Transverse colon (tissue), 4 donors: ENCODE measurements around the gene FBH1. TPM values are rescaled to one million over a fixed set of nuclear protein-coding genes. Genes with fewer than 3 reads are reported as not detected.
A peak's percentile ranks its signal among the peaks of the same experiment; 100 is the strongest.

Source experiments
- DNase-seq: peaks from one replicate; pipeline ENCODE4 v3.0.0-alpha.2; 2019
- H3K27ac ChIP-seq, 4 donors: fragments of 200-600 bp; sonication (generic); 2 replicates each; pipeline ENCODE4 v1.5.1; 2016 to 2018; ENCODE audit warnings: inconsistent platforms in 4 of 4
- H3K27me3 ChIP-seq: fragments of 200-600 bp; sonication (generic); 2 replicates; pipeline ENCODE4 v1.5.1; 2017; ENCODE audit warnings: inconsistent platforms
- H3K36me3 ChIP-seq, 4 donors: fragments of 200-600 bp; sonication (generic); 2 replicates each; pipeline ENCODE4 v1.5.1; 2017 to 2019; ENCODE audit warnings: inconsistent platforms in 4 of 4
- H3K4me1 ChIP-seq, 4 donors: fragments of 200-600 bp; sonication (generic); 2 replicates each; pipeline ENCODE4 v1.5.1; 2017 to 2020; ENCODE audit warnings: inconsistent platforms in 4 of 4
- H3K4me3 ChIP-seq, 4 donors: fragments of 200-600 bp; sonication (generic); 1 replicate in 1 of 4; 2 replicates in 3 of 4; pipeline versions ENCODE4 v1.5.1 to v1.6.1; 2017 to 2019; ENCODE audit warnings: inconsistent platforms in 4 of 4
- H3K9me3 ChIP-seq, 2 donors: fragments of 200-600 bp; sonication (generic); 2 replicates each; pipeline ENCODE4 v1.5.1; 2017 to 2019; ENCODE audit warnings: inconsistent platforms in 2 of 2
- EP300 ChIP-seq: sonication (generic); formaldehyde crosslinking; IDR thresholded peaks from one replicate; pipeline ENCODE4 v1.6.1; 2017; ENCODE audit warnings: antibody characterized with exemption, low read depth
- POLR2A ChIP-seq: fragments of 450-650 bp; IDR thresholded peaks from one replicate; pipeline ENCODE4 v1.6.1; 2016; ENCODE audit warnings: antibody characterized with exemption, mild to moderate bottlenecking, moderate library complexity
- POLR2AphosphoS5 ChIP-seq, 3 donors: sonication (generic); formaldehyde crosslinking; IDR thresholded peaks; one replicate each; pipeline ENCODE4 v1.6.1; 2016; ENCODE audit warnings: antibody characterized with exemption in 3 of 3
- WGBS, 2 donors: methylation state at CpG; one replicate each; pipeline ENCODE4 v1.1.5; 2018; ENCODE audit warnings: low coverage in 1 of 2; 5-methylcytosine and 5-hydroxymethylcytosine counted together
- in situ Hi-C, 4 donors: fragments of 200-750 bp; cut with MboI; loops; one replicate each; pipeline versions ENCODE4 v1.15.0 to v1.15.1; 2017; ENCODE audit warnings: low sequenced_read_pairs in 3 of 4, low pct_ligation_motif_present in 1 of 4, low pct_unique_long_range_greater_than_20kb in 1 of 4
- intact Hi-C: fragments of 100-400 bp; cut with DNase I; formaldehyde crosslinking; loops from one replicate; pipeline ENCODE4 v1.15.1; 2023; ENCODE audit warnings: low total_unique reads
- total RNA-seq, 4 donors: library from RNA; depleted of rRNA; stranded (reverse); fragments of >200 nt; gene quantifications; one replicate each; pipeline ENCODE4 v1.1.0, GENCODE V29; 2016
- TF ChIP-seq, protein P1 (sequence below), 5 experiments: fragments of 200-600 bp in 3 of 5; fragments of 450-650 bp in 2 of 5; sonication (generic) in 3 of 5; IDR thresholded peaks; 1 replicate in 2 of 5; 2 replicates in 3 of 5; pipeline ENCODE4 v1.5.1; 2016 to 2017; ENCODE audit warnings: antibody characterized with exemption in 5 of 5, inconsistent platforms in 3 of 5, mild to moderate bottlenecking in 2 of 5, moderate library complexity in 1 of 5

FBH1 gene
- total RNA-seq, 4 donors from 2014 or later = 101 to 143 (median 120) TPM

DNA sequence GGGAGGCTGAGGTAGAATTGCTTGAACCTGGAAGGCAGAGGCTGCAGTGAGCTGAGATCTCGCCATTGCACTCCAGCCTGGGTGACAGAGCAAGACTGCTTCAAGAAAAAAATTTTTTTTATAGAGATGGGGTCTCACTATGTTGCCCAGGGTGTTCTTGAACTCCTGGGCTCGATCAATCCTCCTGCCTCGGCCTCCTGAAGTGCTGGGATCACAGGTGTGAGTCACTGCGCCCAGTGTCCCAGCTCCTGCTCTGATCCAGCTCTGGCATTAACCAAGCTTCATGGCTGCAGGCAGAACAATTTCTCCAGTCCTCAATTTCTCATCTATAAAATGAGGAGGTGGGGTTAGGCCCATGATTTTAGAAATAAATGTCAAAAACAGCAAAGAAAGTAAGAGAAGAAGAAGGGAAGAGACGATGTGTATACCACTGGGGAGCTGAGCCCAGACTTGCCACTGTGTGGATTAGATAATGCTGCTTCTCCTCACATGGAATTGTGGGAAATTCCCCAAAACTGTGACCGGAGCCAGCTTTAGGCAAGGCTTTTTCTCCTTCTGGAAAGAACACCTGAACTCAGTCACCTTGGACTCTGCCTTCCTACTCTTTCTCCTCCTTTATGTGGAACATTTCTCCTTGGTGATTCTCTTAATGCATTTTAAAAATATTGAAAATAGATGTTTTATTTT, 61.8 kb downstream of the FBH1 start:
- TF ChIP-seq POLR2AphosphoS5 (IDR thresholded peaks at IDR 0.05) (no peak), EP300 (no peak), POLR2A (no peak)
- TF ChIP-seq, protein P1, sequence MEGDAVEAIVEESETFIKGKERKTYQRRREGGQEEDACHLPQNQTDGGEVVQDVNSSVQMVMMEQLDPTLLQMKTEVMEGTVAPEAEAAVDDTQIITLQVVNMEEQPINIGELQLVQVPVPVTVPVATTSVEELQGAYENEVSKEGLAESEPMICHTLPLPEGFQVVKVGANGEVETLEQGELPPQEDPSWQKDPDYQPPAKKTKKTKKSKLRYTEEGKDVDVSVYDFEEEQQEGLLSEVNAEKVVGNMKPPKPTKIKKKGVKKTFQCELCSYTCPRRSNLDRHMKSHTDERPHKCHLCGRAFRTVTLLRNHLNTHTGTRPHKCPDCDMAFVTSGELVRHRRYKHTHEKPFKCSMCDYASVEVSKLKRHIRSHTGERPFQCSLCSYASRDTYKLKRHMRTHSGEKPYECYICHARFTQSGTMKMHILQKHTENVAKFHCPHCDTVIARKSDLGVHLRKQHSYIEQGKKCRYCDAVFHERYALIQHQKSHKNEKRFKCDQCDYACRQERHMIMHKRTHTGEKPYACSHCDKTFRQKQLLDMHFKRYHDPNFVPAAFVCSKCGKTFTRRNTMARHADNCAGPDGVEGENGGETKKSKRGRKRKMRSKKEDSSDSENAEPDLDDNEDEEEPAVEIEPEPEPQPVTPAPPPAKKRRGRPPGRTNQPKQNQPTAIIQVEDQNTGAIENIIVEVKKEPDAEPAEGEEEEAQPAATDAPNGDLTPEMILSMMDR (IDR thresholded peaks at IDR 0.05) = no peak
- Histone ChIP-seq H3K9me3 (no peaks in the 10 kb centered on the region), H3K27ac (peak overlapping the region in 2 of 4 donors; percentile 5 to 10), H3K4me1 (peaks cover 0 to 11% (median 4%) of the 10 kb centered on the region in 4 donors), H3K36me3 (no peaks in the 10 kb centered on the region), H3K27me3 (no peaks in the 10 kb centered on the region), H3K4me3 (no peak overlapping the region)
- WGBS, 2 donors = 74 to 92% methylated on average over 3 to 6 of the region's 6 CpGs
- in situ Hi-C loops (no loop called here), intact Hi-C loops (no loop called here)
- DNase-seq = no peak

DNA sequence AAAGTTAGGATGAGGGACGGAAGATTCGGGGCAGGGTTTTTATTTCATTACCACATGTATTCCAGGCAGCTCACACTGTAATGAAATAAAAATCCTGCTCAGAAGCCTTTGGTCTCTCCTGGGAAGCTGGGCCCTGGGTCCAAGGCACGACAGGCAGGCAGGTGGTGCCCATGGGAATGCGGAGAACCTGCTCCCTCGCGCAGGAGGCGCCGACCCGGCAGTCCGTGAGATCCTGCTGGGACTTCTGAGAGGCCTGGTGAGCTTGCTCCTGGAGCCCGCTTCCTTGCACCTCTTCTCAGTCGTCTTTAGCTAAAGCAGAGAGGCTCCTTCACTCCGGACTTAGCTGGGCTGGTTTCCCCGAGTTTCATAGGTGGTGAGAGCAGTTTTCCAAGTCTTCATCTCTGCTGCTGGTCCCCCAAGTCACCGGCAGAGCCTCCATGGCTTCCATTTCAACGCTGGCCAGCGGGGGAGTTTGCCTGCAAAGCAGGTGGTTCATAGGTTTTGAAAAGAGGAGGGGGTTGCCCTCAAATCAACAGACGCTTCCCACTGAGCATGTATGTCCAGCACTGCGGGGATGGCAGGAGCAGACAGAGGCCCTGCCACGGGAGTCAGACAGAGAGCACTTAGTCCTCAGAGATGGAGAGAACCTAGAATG, 62.8 kb downstream of the FBH1 start:
- no peaks in the 10 kb centered on the region for H3K27me3 ChIP-seq
- intact Hi-C loops (no loop called here), in situ Hi-C loops (no loop called here)
- H3K27ac ChIP-seq = no peak overlapping the region
- TF ChIP-seq POLR2AphosphoS5 (IDR thresholded peaks at IDR 0.05) (no peak), POLR2A (no peak)
- H3K9me3 ChIP-seq = no peaks in the 10 kb centered on the region
- H3K36me3 ChIP-seq = no peaks in the 10 kb centered on the region
- 91% methylated on average over 20 of the region's 20 CpGs; no CpG with 5 or more reads in 1 of the 2 donors for WGBS, 2 donors
- no peak for DNase-seq
- H3K4me3 ChIP-seq = no peak overlapping the region
- peaks cover 0 to 11% (median 4%) of the 10 kb centered on the region in 4 donors for H3K4me1 ChIP-seq

DNA sequence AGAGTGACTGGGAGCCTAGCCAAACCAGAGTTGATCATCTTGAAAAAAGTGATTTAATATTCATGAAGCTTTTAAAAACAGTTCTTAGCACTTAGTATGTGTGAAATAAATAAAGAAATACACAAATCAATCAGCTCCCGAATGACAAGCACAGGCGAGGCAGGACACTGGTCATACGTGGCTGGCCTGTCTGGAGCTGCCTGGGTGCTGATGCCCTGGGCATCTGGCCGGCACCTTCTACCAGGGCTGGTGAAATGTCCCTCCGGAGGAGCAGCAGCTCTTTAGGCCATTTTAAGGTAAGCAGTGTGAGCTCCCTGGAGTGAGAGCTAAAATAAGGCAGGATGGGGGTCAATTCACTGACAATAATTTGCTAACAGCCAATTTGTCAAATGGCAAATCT, 63.6 kb downstream of the FBH1 start:
- in situ Hi-C loops = no loop called here
- H3K4me1 ChIP-seq = peaks cover 0 to 11% (median 4%) of the 10 kb centered on the region in 4 donors
- no peak for DNase-seq

DNA sequence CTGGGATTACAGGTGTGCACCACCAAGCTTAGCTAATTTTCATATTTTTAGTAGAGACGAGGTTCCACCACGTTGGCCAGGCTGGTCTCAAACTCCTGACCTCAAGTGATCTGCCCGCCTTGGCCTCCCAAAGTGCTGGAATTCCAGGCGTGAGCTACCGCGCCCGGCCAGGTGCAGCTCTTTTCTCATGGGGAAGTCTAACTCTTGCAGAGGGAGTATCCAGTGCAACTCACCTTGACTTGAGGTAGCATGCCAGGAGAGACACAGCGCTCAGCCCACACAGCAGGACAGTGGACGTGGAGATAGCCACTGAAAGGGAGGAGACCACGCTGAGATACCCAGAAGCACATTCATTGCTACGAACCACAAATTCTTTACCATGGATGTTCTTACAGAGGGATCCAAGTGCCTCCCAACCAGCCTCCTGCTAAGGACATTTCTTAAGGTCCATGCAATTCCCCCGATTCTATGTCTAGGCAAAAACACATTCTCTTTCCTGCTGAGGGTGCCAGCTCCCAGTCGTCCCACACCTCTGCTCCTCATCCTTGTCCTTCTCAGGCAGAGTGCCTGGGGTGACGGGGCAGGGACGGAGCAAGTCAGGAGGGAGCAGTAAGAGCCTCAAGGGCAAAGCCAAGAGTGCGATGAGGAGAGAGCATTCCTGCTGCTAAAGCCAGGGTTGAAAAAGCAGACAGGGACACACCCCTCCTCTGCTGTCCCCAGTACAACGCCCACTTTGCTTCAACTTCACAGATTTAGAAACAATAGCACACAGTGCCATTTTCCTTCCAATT, 66.3 kb downstream of the FBH1 start:
- Histone ChIP-seq H3K9me3 (no peaks in the 10 kb centered on the region), H3K27me3 (no peaks in the 10 kb centered on the region), H3K27ac (no peak overlapping the region), H3K4me1 (peaks cover 0 to 2% (median 0%) of the 10 kb centered on the region in 4 donors), H3K4me3 (no peak overlapping the region), H3K36me3 (peaks cover 0 to 16% (median 0%) of the 10 kb centered on the region in 4 donors)
- no peak for TF ChIP-seq EP300
- no peak for TF ChIP-seq POLR2AphosphoS5 (IDR thresholded peaks at IDR 0.05)
- TF ChIP-seq, protein P1 (IDR thresholded peaks at IDR 0.05) = no peak
- no peak for TF ChIP-seq POLR2A
- 92 to 93% methylated on average over 4 to 17 of the region's 17 CpGs for WGBS, 2 donors
- DNase-seq = no peak
- intact Hi-C loops = no loop called here
- in situ Hi-C loops = no loop called here

More for the DNA sequence above, 63.6 kb downstream of the FBH1 start:
- Histone ChIP-seq H3K27me3 (no peaks in the 10 kb centered on the region), H3K27ac (no peak overlapping the region), H3K4me3 (no peak overlapping the region), H3K9me3 (no peaks in the 10 kb centered on the region), H3K36me3 (peaks cover 0 to 6% (median 0%) of the 10 kb centered on the region in 4 donors)
- TF ChIP-seq POLR2AphosphoS5 (IDR thresholded peaks at IDR 0.05) (no peak), EP300 (no peak), POLR2A (no peak)
- TF ChIP-seq, protein P1 (IDR thresholded peaks at IDR 0.05) = no peak
- 87 to 95% methylated on average over 4 to 5 of the region's 5 CpGs for WGBS, 2 donors
- intact Hi-C loops = no loop called here
